SK-N-SH (cell line): ENCODE results near the gene SREK1. TPM values are rescaled to one million over a fixed set of nuclear protein-coding genes. Genes with fewer than 3 reads are reported as not detected.

Experiments
- CTCF ChIA-PET: fragments of 300-600, 350-600 bp; formaldehyde crosslinking; extraction: SDS; loops from one replicate; lab custom pipeline; 2021; lab: Yijun Ruan, JAX
- POLR2A ChIA-PET: fragments of 350-600 bp; sonication (Branson Sonifier 250); formaldehyde crosslinking; extraction: SDS; loops from one replicate; lab custom pipeline; 2020; ENCODE audit warnings: antibody characterized with exemption, inconsistent platforms; lab: Yijun Ruan, JAX
- DNase-seq: peaks from one replicate; pipeline ENCODE4 v3.0.0; 2012
- H2AFZ ChIP-seq: fragments of 200-600 bp; sonication (generic); 2 replicates; pipeline ENCODE4 v1.8.1; 2016; ENCODE audit warnings: antibody characterized with exemption, mild to moderate bottlenecking, low read depth
- H3F3A ChIP-seq: fragments of 200-600 bp; sonication (generic); replicated peaks from 2 replicates; pipeline ENCODE3; 2016; ENCODE audit warnings: antibody characterized with exemption, mild to moderate bottlenecking; ENCODE audit not compliant: insufficient read depth
- H3K27ac ChIP-seq, 2 experiments: fragments of 200-500 bp in 1 of 2; fragments of 200-600 bp in 1 of 2; sonication (Bioruptor generic) in 1 of 2; sonication (generic), shearing (Covaris generic) in 1 of 2; 2 replicates each; pipeline versions ENCODE4 v1.5.1 to v1.6.1; 2014 to 2016; ENCODE audit warnings: low read depth in 2 of 2, inconsistent platforms in 1 of 2, low read length in 1 of 2, mild to moderate bottlenecking in 1 of 2, mixed read lengths in 1 of 2
- H3K27me3 ChIP-seq: fragments of 200-600 bp; sonication (generic), shearing (Covaris generic); 2 replicates; pipeline ENCODE4 v1.6.1; 2016; ENCODE audit warnings: mixed run types; ENCODE audit not compliant: insufficient read depth
- H3K36me3 ChIP-seq, 2 experiments: fragments of 200-500 bp in 1 of 2; fragments of 200-600 bp in 1 of 2; sonication (Bioruptor generic) in 1 of 2; sonication (generic) in 1 of 2; replicated peaks in 1 of 2; 2 replicates each; pipeline versions ENCODE3 to v1.5.1; 2014 to 2016; ENCODE audit warnings: low read length in 1 of 2, mild to moderate bottlenecking in 1 of 2; ENCODE audit not compliant: insufficient read depth in 2 of 2, control insufficient read depth in 1 of 2
- H3K4me1 ChIP-seq, 2 experiments: fragments of 200-500 bp in 1 of 2; fragments of 200-600 bp in 1 of 2; sonication (Bioruptor generic) in 1 of 2; sonication (generic), shearing (Covaris generic) in 1 of 2; 2 replicates each; pipeline versions ENCODE4 v1.5.1 to v1.6.1; 2014 to 2016; ENCODE audit warnings: low read depth in 1 of 2, low read length in 1 of 2, mixed run types in 1 of 2; ENCODE audit not compliant: insufficient read depth in 2 of 2, control insufficient read depth in 1 of 2
- H3K4me2 ChIP-seq: fragments of 200-600 bp; sonication (generic), shearing (Covaris generic); 2 replicates; pipeline ENCODE4 v1.6.1; 2017; ENCODE audit warnings: mixed run types
- H3K4me3 ChIP-seq, 2 experiments: fragments of 200-500 bp in 1 of 2; fragments of 200-600 bp in 1 of 2; sonication (Bioruptor generic) in 1 of 2; sonication (generic), shearing (Covaris generic) in 1 of 2; 2 replicates each; pipeline versions ENCODE4 v1.5.1 to v1.8.1; 2014 to 2016; ENCODE audit warnings: low read depth in 2 of 2, inconsistent platforms in 1 of 2, low read length in 1 of 2, mild to moderate bottlenecking in 1 of 2, mixed read lengths in 1 of 2, moderate library complexity in 1 of 2
- H3K79me2 ChIP-seq: fragments of 200-600 bp; sonication (generic); 2 replicates; pipeline ENCODE4 v1.8.1; 2017; ENCODE audit warnings: mild to moderate bottlenecking; ENCODE audit not compliant: insufficient read depth
- H3K9ac ChIP-seq: fragments of 200-600 bp; sonication (generic); 2 replicates; pipeline ENCODE4 v1.6.1; 2017; ENCODE audit warnings: mixed run types
- H3K9me2 ChIP-seq: fragments of 200-600 bp; sonication (generic); 2 replicates; pipeline ENCODE4 v1.6.1; 2017; ENCODE audit warnings: mixed run types
- H3K9me3 ChIP-seq: fragments of 200-600 bp; sonication (generic); 2 replicates; pipeline ENCODE4 v1.6.1; 2017; ENCODE audit warnings: mixed run types, mild to moderate bottlenecking, moderate library complexity
- H4K20me1 ChIP-seq: fragments of 200-600 bp; sonication (generic); 2 replicates; pipeline ENCODE4 v1.6.1; 2017; ENCODE audit warnings: mild to moderate bottlenecking, mixed run types; ENCODE audit not compliant: insufficient read depth
- FOSL2 ChIP-seq: IDR thresholded peaks from 2 replicates; pipeline ENCODE4 v1.4.0; 2012; ENCODE audit warnings: low read depth, mild to moderate bottlenecking, moderate library complexity, borderline replicate concordance
- GATA2 ChIP-seq: sonication (generic); formaldehyde crosslinking; IDR thresholded peaks from 2 replicates; pipeline ENCODE4 v1.5.0; 2020; ENCODE audit warnings: mild to moderate bottlenecking, missing genetic modification reagents
- MXI1 ChIP-seq: IDR thresholded peaks from 2 replicates; pipeline ENCODE4 v1.6.1; 2012; ENCODE audit warnings: mild to moderate bottlenecking, low read depth, low read length, improper control_type of control experiment
- NFIC ChIP-seq: IDR thresholded peaks from 2 replicates; pipeline ENCODE4 v1.4.0; 2012; ENCODE audit warnings: borderline replicate concordance
- RXRA ChIP-seq: IDR thresholded peaks from 2 replicates; pipeline ENCODE4 v1.4.0; 2012; ENCODE audit warnings: low read depth, mild to moderate bottlenecking, borderline replicate concordance
- SIN3A ChIP-seq: IDR thresholded peaks from 2 replicates; pipeline ENCODE4 v1.6.1; 2012; ENCODE audit warnings: low read depth, mild to moderate bottlenecking, low read length, moderate library complexity, borderline replicate concordance
- SMC3 ChIP-seq: IDR thresholded peaks from 2 replicates; pipeline ENCODE4 v1.6.1; 2012; ENCODE audit warnings: low read depth, low read length, improper control_type of control experiment
- TCF12 ChIP-seq: IDR thresholded peaks from 2 replicates; pipeline ENCODE4 v1.4.0; 2012
- TEAD4 ChIP-seq: IDR thresholded peaks from 2 replicates; pipeline ENCODE4 v1.4.0; 2012; ENCODE audit warnings: mild to moderate bottlenecking, borderline replicate concordance; ENCODE audit not compliant: insufficient read depth
- YY1 ChIP-seq: IDR thresholded peaks from 2 replicates; pipeline ENCODE4 v1.4.0; 2012; ENCODE audit warnings: low read depth, mild to moderate bottlenecking
- WGBS: methylation state at CpG from one replicate; pipeline ENCODE4 v1.1.6; 2017; ENCODE audit warnings: low lambda C conversion rate; 5-methylcytosine and 5-hydroxymethylcytosine counted together
- polyA plus RNA-seq, 3 experiments: library from polyadenylated mRNA; depleted of rRNA; stranded (reverse); fragments of >200 nt; gene quantifications; 2 replicates each; pipeline ENCODE4 v1.2.3, GENCODE V29; 2012
- TF ChIP-seq, protein P1 (sequence below): IDR thresholded peaks from 2 replicates; pipeline ENCODE4 v1.4.0; 2012; ENCODE audit warnings: low read depth, borderline replicate concordance
- TF ChIP-seq, protein P2 (sequence below): IDR thresholded peaks from 2 replicates; pipeline ENCODE4 v1.4.0; 2012; ENCODE audit warnings: low read depth
- TF ChIP-seq, protein P3 (sequence below): IDR thresholded peaks from 2 replicates; pipeline ENCODE4 v1.6.1; 2012; ENCODE audit warnings: mild to moderate bottlenecking, low read depth, low read length, moderate library complexity

The SREK1 gene
- polyA plus RNA-seq, 1 of the 3 experiments (the other 2 are of a cell fraction): 17.5 TPM

DNA sequence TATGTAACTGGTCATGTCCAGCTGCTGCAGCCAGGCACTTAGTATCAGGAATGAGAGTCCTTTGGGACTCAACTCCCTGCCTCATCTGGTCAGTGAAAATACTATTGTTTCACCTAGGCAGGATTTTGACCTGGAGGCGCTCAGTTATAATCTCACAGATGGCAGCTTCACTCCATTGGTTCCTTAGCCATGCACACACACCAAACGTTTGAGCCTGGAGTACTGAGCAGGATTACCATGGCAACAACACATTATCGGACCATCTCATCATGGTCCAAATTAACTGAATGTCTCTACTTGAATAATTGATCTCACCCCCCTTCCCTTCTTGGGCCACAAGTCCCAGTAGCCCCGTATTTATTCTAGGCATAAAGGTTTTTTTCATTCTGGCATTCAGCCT is 15.0 kb upstream of the SREK1 start (continued):
- TF ChIP-seq, protein P1, sequence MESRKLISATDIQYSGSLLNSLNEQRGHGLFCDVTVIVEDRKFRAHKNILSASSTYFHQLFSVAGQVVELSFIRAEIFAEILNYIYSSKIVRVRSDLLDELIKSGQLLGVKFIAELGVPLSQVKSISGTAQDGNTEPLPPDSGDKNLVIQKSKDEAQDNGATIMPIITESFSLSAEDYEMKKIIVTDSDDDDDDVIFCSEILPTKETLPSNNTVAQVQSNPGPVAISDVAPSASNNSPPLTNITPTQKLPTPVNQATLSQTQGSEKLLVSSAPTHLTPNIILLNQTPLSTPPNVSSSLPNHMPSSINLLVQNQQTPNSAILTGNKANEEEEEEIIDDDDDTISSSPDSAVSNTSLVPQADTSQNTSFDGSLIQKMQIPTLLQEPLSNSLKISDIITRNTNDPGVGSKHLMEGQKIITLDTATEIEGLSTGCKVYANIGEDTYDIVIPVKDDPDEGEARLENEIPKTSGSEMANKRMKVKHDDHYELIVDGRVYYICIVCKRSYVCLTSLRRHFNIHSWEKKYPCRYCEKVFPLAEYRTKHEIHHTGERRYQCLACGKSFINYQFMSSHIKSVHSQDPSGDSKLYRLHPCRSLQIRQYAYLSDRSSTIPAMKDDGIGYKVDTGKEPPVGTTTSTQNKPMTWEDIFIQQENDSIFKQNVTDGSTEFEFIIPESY: no peak
- TF ChIP-seq YY1: no peak

DNA sequence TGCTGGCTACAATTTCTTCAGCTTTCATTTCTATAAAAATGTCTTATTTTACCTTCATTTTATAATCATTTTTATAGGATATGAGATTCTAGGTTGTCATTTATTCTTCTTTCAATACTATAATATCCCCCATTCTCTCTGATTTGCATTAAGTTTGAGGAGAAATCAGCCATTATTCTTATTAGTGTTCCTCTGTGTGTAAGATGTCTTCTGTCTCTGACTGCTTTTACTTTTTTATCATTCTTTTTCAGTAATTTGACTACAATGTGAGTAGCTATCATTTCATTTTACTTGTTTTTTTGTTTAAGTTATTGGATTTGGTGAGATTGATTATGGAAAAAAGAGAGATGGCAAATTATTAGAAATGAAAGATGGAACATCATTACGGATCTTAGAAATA is 13.6 kb upstream of the SREK1 start:
- Histone ChIP-seq H3K79me2 (no peaks in the 10 kb centered on the region), H3K36me3 (no peaks in the 10 kb centered on the region), H3K9me3 (no peaks in the 10 kb centered on the region; the same call in 1 of the 2 replicates), H3F3A (no peaks in the 10 kb centered on the region), H3K4me2 (no peak overlapping the region), H4K20me1 (no peaks in the 10 kb centered on the region), H3K27ac (no peak overlapping the region), H3K9ac (no peak overlapping the region), H3K4me3 (no peak overlapping the region), H3K27me3 (no peaks in the 10 kb centered on the region), H3K4me1 (no peaks in the 10 kb centered on the region; a peak in 1 of 4 replicates), H3K9me2 (no peaks in the 10 kb centered on the region), H2AFZ (no peak overlapping the region)
- 94% methylated on average over 1 of the region's 1 CpG for WGBS
- TF ChIP-seq MXI1 (no peak), NFIC (no peak), SMC3 (no peak), YY1 (no peak), TEAD4 (no peak), FOSL2 (no peak), GATA2 (no peak), TCF12 (no peak), SIN3A (no peak), RXRA (no peak)
- TF ChIP-seq, protein P2, sequence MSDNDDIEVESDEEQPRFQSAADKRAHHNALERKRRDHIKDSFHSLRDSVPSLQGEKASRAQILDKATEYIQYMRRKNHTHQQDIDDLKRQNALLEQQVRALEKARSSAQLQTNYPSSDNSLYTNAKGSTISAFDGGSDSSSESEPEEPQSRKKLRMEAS: no peak
- TF ChIP-seq, protein P3, sequence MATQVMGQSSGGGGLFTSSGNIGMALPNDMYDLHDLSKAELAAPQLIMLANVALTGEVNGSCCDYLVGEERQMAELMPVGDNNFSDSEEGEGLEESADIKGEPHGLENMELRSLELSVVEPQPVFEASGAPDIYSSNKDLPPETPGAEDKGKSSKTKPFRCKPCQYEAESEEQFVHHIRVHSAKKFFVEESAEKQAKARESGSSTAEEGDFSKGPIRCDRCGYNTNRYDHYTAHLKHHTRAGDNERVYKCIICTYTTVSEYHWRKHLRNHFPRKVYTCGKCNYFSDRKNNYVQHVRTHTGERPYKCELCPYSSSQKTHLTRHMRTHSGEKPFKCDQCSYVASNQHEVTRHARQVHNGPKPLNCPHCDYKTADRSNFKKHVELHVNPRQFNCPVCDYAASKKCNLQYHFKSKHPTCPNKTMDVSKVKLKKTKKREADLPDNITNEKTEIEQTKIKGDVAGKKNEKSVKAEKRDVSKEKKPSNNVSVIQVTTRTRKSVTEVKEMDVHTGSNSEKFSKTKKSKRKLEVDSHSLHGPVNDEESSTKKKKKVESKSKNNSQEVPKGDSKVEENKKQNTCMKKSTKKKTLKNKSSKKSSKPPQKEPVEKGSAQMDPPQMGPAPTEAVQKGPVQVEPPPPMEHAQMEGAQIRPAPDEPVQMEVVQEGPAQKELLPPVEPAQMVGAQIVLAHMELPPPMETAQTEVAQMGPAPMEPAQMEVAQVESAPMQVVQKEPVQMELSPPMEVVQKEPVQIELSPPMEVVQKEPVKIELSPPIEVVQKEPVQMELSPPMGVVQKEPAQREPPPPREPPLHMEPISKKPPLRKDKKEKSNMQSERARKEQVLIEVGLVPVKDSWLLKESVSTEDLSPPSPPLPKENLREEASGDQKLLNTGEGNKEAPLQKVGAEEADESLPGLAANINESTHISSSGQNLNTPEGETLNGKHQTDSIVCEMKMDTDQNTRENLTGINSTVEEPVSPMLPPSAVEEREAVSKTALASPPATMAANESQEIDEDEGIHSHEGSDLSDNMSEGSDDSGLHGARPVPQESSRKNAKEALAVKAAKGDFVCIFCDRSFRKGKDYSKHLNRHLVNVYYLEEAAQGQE: no peak
- TF ChIP-seq, protein P1: no peak
- no peak for DNase-seq
- ChIA-PET POLR2A (no interaction called here), CTCF (no interaction called here)
